IPS DF 4.7 (cell line): ENCODE measurements around the gene TRAF2.

Experiments
- DNase-seq: peaks from one replicate; pipeline ENCODE4 v3.0.0-alpha.2; 2013; ENCODE audit warnings: low spot score; ENCODE audit errors: extremely low read depth

The TRAF2 gene

DNA sequence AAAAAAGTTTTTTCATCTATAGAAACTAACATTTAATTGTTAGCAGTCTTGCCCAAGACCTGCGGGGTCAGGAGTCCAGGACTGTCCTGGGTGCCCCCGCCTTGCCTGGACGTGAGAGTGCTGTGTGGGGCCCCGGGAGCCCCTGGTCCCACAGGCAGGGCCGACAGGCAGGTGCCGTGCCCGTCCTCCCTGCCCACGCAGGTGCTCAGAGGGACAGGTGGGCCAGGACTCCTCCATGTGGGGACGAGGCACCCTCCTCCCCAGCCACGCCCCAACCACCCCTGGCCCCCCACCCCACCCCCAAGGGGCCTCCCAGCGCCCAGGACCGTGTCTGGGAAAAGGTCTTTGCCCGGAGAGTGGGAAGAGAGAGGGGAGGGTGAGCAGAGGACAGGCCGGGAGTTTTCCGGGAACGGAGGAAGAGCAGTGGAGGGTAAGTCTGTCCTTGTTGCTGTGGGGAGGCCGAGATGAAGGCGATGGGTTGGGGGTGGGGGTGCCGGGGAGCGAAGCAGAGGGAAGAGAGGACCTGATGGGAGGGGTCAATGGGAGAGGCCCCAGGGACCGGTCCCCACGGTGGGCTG, 63.0 kb downstream of the TRAF2 start:
- DNase-seq: no peak

DNA sequence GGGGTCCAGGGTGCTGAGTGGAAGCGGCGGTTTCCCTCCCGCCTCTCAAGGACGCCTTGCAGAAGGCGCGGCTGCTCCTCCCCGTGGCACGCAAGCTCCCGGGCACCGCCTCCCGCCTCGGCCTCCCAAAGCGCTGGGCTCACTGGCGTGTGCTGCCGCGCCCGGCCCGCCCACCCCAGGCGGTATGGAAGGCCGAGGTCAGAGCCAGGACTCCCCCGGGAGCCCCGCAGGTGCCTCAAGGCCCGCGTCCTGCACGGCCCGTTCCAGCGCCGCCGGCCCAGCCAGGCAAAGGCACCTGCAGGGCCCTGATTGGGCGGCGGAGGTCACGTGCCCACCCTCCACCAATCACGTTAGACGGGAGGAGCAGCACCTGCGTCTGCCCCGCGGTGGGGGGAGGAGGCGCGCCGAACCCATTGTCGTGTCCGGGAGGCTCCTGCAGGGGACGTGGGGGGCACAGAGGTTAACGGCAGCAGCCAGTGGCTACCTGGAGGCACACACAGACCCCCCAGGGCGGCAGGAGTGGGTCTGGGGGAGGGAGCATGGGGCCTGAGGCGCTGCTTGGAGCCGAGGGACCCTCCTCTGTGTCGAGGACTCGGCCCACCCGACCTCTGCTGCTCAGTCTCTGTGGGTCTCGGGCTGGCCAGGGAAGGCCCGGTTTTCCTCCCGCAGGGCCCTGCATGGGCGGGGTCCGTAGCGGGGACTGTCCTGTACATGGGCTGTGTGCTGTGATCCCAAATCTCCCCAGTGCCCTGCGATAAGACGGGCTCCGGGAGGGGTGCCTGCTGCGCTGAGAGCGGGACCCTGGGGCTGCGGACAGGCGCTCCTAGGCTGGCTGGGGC, 63.7 kb downstream of the TRAF2 start:
- peak; percentile 56 for DNase-seq

DNA sequence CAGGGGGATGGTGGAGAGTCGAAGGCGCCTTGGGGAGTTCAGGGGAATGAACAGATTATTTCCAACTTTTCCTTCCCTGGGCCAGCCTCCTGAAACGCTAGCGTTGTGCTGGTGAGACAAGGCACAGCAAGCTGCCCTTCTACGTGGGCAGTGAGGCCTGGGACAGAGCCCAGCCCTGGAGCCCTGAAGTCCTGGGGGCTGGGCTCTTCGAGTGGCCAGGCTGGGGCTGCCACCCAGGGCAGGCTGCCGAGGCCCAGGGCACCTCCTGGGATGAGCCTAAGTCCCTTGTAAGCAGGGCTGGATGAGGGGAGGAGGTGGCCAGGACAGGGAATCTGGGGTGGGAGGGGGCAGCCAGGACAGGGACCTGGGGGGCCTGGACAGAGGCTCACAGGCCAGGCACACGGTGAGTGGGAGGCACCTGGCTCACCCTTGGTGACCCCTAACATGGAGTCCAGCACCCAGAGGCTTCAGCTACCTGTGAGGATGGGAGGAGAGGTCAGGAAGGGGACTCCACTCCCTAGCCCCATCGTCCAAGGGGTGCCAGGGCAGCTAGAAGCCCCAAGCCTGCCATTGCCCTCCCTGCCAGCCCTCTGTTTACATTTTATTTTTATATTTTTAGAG, 64.5 kb downstream of the TRAF2 start:
- no peak for DNase-seq

DNA sequence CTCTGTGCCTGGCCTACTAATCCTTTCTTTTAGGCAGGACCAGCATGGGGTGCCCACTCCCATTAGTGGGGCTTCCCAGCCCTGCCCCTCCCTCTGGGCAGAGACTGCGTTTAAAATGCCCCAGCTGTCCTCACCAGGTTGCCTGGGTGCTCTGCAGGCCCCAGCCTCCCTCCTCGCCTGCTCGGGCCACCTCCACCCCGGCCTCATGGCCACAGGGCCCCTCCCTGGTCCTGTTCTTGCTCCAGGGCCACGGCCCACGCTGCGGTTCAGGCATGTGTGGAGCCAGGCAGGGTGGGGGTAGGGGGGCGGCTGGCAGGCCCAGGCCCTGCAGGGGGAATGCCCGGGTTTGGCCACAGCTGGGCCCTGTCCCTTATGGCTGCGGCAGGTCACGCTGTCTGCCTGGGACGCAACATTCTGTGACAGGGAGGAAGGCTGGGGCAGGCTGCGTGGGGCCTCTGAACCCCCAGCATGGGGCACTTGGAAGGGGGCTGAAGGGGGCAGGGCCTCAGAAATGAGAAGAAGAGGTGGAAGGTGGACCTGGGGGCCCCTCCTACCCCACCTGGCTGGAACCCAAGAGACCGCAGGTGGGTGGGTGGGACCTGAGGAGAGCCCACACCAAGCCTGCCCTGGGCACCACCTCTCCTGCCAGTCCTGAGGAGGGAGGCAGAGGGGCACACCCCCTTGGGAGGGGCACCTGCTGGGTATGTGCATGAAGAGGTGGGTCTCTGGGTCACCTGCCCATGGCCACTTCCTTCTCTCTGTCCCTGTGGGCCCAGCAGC, 65.4 kb downstream of the TRAF2 start, which contains the start of gene LCN12:
Gene LCN12 (plus strand): TSS at position 733 of the 780 bp plus-strand sequence. CDS start 55 bp downstream, outside the sequence.
- DNase-seq: no peak

DNA sequence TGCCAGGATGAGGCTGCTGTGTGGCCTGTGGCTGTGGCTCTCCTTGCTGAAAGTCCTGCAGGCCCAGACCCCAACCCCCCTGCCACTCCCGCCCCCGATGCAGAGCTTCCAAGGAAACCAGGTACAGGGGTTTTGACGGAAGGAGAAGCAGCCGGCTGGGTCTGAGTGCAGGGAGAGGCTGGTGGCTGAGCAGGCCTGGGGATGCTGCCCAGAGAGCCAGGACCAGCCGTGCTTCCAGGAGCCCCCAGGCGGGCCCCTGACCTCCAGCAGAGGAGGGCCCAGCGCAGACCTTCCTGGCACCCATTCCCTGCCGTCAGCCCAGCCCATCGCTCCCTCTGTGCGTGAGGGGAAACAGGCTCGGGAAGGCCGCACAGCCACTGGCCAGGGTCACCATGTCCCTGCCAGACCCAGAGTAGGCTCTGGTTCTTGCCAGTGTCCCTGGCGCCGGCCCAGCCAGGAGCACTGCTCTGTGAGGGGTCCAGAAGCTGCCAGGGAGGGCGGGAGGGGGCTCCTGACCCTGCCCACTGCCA, 66.1 kb downstream of the TRAF2 start:
- no peak for DNase-seq

DNA sequence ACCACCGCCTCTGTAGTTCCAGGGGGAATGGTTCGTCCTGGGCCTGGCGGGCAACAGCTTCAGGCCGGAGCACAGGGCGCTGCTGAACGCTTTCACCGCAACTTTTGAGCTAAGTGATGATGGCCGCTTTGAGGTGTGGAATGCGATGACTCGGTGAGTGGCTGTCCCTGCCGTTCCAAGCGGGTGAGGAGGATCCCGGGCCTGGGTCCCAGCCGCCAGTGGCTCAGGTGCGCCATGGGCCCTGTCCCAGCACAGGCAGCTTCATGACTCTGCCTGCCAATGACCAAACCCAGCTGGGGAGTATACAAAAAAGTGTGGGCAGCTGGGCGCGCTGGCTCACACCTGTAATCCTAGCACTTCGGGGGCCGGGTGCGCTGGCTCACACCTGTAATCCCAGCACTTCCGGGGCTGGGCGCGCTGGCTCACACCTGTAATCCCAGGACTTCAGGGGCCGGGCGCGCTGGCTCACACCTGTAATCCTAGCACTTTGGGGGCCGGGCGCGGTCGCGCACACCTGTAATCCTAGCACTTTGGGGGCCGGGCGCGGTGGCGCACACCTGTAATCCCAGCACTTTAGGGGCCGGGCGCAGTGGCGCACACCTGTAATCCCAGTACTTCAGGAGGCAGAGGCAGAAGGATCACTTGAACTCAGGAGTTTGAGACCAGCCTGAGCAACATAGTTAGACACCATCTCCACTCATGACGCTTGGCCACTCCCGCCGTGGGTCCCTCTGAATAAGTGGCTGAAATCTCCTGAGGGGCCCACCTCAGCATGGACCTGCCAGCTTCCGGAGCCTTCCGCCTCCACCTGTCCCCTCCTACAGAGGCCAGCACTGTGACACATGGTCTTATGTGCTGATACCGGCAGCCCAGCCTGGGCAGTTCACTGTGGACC, 66.8 kb downstream of the TRAF2 start:
- no peak for DNase-seq

DNA sequence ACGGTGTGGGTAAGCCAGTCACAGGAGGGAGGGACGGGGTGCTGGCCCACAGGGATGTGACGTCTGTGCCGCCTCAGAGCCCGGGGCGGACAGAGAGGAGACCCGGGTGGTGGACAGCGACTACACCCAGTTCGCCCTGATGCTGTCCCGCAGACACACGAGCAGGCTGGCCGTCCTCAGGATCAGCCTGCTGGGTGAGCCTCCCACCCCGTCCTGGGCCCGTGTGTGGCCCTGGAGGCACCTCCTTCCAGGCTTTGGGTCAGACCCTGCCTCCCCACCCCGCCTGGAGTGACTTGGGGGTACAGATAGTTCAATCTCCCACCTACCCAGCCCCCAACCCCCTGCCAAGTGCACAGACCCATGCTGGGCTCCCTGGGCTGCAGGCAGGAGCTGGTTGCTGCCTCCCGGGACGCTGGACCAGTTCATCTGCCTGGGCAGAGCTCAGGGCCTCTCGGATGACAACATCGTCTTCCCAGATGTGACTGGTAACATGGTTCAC, 67.5 kb downstream of the TRAF2 start:
- no peak for DNase-seq

DNA sequence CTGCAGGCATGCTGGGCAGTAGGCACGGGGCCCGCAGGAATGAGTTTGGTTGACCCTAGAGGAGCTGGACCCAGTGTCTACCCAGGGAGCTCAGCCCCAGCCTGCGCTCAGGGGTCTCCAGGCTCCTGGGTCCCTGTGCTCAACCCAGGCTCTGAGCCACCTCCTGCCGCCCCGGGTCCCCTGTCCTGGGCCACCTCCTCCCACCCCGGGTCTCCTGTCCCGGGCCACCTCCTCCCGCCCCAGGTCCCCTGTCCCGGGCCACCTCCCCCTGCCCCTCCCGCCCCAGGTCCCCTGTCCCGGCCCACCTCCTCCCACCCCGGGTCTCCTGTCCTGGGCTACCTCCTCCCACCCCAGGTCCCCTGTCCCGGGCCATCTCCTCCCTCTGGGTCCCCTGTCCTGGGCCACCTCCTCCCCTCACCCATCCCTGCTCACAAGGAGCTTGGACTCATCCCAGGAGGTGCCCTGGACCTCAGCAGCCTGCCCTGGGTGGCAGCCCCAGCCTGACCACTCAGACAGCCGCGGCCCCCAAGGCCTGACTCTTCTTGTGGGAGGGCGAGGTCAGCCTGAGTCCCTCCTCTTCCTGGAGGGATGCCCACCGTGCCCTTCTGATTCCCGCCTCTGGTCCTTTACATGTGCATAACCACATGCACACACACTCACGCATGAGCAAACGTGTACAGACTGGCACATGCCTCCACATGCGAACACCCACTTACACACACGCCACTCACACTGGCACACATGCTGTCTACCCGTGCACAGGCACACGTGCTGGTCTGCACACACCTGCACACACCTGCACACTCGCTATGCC, 68.2 kb downstream of the TRAF2 start:
- no peak for DNase-seq

DNA sequence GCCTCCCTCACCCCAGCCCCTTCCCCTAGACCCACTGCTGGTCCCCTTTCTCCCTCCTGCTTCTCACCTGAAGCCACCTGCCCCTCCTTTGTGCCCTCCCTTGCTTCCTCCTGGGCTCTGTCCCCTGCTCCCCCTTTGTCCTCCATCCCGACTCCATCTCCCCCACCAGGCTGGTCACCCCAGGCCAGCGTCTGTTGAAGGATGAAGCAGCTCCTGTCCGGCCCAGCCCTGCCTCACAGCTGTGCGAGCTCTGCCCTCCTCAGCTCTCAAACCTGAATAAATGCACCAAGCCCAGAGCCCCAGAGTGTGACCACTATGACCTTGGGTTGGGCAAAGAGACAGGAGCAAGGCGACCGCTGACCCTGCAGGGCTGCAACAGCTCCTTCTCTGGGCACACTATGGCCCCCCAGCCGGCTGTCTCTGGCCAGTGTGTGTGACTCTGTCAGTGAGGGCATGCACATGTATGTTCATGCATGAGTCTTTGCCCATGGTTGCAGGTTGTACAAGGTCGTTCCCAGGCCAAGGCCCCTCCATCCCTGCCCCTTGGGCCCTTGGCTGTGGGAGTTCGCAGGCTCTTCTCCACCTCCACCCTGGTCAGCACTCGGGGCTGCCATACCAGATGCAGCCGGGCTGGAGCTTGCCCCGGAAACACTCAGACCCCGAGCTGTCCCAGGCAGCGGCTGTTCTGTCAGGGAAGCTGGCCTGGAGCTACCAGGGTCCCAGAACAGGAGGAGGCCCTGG, 69.1 kb downstream of the TRAF2 start:
- DNase-seq: no peak

DNA sequence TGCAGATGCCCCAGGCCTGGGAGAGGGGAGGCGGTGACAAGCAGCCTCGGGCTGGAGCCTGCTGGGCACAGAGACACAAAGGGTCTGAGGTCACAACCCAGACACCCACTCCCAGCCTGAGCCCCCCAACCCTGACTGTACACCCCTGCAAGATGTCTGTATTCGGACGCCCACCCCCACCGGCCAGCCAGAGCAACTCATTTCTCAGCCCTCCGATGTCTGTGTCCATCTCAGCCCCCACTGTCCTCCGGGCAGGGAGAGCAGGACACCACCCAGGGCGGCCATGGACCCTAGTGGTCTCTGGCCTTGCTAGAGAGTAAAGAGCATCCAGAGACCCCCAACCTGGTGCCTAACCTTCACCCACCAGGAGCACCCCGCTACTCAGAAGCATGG, 69.6 kb downstream of the TRAF2 start:
- no peak for DNase-seq

DNA sequence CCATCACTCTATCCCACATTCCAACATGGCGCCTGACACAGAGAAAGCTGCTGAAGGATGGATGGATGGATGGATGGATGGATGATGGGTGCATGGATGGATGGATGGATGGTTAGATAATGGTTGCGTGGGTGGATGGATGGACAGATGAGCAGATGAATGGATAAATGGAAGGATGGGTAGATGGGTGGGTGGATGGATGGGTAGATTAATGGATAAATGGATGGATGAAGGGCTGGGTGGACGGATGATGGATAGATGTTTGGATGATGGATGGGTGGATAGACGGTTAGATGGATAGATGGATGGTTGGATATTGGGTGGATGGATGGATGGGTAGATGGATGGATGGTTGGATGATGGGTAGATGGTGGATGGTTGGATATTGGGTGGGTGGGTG, 70.3 kb downstream of the TRAF2 start:
- no peak for DNase-seq

DNA sequence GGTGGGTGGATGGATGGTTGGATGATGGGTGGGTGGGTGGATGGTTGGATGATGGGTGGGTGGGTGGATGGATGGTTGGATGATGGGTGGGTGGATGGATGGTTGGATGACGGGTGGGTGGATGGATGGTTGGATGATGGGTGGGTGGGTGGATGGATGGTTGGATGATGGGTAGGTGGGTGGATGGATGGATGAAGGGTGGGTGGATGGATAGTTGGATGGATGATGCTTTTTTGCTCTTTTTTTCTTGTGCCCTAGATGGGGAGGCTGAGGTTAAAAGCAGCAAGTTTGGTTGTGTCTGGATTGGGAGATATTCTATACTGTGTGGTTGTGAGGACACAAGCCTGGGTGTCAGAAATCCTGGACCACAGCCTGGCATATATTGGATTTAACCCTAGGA, 71.1 kb downstream of the TRAF2 start:
- no peak for DNase-seq

DNA sequence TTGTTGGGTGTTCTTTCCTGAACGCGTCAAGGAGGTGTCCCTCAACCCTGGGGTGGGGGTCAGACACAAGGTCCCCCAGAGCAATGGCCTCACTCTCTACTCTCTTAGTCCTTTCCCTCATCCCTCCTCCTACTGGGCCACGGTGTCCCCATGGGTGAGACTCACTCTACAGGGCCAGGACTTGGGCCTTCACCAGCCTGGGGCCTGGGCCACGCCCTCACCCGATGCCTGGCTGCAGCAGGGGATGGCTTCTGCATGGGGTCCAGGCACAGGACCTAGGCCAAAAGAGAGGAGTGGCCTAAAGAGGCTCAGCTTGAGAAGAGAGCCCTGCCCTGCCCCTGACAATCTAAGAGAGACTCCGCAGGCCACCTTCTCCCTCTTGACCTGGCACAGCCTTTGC, 71.6 kb downstream of the TRAF2 start:
- DNase-seq: no peak

DNA sequence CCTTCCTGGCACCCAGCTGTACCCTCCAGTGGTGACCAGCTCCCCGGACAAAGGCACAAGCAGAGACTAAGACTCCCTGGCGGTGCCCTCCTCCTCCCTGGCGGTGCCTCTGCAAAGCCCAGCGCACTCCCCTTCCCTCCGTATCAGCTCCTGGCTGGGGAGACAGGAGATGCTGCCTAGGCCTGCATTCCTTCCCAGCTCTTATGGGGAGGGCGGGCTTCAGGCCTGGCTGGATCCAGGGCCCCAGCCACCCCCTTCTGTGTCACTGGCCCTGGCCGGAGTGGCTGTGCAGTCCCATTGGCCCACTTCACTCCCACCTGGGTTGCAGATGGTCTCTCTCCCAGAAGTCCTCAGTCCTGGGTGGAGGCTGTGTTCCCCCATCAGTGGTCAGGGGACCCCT, 72.2 kb downstream of the TRAF2 start:
- no peak for DNase-seq

DNA sequence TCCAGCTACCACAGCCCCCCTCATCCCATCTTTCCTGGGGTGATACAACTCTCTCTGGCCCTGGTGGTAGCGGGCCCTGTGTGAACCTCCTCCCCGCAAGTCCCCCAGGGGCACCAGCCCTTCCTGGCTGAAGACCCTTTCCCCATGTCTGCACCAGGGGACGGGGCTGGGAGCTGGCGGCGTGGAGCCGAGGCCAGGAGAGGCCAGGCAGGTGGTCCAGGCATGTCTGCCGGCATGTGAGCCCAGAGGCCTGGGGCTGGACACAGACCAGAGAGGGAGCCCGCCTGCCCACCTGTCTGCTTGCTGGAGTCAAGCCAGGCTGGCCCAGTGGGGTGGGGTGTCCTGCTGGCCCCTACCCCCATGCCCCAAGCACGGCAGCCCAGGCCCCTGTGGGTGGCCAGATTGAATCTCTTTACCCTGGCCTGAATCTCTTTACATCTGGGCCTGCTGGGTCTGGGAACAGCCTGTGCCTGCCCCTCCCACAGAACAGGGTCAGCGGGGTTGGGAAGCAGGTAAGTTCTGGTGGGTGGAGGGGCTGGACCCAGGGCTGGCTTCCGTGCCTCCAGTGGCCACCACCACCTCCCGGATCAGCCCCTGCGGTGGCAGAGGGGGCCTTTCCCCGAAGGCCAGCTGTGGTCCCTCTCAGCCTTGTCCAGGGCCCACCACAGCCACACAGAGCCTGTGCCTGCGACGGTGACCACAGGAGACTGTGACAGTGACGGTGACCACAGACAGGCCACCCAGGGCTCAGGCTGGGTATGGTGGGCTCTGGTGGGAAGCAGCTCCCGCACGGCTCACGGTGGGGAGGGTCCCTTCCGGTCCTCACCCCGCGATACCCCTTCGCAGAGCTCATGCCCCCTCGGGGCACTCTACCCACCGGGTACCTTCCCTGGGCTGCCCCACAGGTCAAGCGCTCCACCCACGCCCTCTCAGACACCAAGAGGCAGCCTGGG, 72.9 kb downstream of the TRAF2 start:
- DNase-seq: no peak

DNA sequence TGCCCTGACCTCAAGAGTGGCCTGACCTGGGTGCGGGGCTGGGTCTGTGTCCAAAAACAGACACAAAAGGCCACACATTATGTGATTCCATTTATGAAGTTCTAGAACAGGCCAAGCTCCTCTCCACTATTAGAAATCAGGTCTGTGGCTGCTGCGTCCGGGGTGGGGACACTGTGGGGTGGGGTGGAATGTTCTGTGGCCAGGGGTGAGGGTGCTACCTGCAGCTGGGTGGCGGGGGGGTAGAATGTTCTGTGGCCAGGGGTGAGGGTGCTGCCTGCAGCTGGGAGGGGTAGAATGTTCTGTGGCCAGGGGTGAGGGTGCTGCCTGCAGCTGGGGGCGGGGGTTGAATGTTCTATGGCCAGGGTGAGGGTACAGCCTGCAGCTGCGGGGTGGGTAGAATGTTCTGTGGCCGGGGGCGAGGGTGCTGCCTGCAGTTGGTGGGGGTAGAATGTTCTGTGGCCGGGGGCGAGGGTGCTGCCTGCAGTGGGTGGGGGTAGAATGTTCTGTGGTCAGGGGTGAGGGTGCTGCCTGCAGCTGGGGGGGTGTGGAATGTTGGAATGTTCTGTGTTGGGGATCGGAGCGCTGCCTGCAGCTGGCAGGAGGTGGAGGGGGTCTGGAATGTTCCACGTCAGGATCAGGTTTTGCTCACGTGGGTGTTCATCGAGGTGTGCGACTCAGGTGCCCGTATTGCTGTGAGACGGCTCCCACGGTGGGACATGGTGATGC, 74.1 kb downstream of the TRAF2 start:
- no peak for DNase-seq

DNA sequence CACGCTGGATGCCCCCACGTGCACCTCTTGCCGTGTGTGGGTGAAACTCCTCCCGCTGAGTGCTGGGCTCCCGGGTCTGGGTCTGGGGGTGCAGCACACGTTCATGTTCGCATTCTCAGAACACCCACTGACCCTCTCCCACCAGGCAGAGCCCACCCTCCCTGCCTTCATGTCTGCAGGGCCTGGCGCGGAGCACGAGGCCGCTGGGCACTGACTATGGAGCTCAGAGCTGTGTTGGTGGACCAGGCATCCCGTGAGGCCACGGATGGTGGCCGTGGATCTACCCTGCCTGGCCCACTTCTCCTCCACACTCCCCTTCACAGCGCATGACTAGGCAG, 74.6 kb downstream of the TRAF2 start:
- no peak for DNase-seq
